Left cardiac atrium (tissue), 4 donors: ENCODE data around the gene HIPK2. TPM values are rescaled to one million over a fixed set of nuclear protein-coding genes. Genes with fewer than 3 reads are reported as not detected.

Experiments
- ATAC-seq, 2 donors: fragments of 200-7000 bp; cut with Tn5 transposase; one replicate each; pipeline ENCODE4 v1.9.1; 2020; ENCODE audit warnings: mild to moderate bottlenecking in 2 of 2, moderate library complexity in 2 of 2
- DNase-seq: peaks from one replicate; pipeline ENCODE4 v3.0.0-alpha.2; 2020
- intact Hi-C, 2 donors: fragments of 100-400 bp; cut with DNase I; formaldehyde crosslinking; loops; one replicate each; pipeline versions ENCODE4 v1.14.1 to v1.15.1; 2022 to 2023
- total RNA-seq, 2 donors: library from RNA; stranded (reverse); fragmentation: NEBNext Ultra II Directional; extraction: Animal tissue kit (Norgen Biotek cat#: 25700); gene quantifications; one replicate each; pipeline ENCODE4 v1.2.1, GENCODE V29; 2021
- donor health status: DM: no; HTN: yes; CAD: no.
- donor health status: DM: no; HTN: yes; CAD: no; lungs with severe emphysema.
- donor health status: DM: yes; HTN: yes; CAD: no.
- donor health status: Dilated cardiomyopathy.

HIPK2 gene
- total RNA-seq, 2 donors from 2014 or later = 123 to 139 TPM

DNA sequence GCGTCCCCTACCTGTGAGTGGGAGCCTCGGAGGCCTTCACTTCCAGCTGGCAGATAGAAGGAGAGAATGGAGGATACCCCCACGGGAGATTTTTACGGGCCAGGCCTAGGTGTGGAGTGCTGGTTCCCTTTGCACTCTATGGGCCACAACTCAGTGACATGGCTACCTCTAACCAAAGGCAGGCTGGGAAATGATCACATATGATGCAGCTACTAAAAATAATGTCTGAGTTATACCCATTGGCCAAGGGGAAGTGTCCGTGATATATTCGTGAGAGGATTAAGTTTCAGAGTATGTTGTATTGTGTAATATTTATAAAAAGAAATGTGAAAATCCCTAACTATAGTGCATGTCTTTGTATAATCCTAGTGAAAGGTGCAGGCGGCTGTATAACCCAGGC is 13.5 kb upstream of the HIPK2 start:
- ATAC-seq (peak in 1 of 2 donors; percentile 42), DNase-seq (no peak)

DNA sequence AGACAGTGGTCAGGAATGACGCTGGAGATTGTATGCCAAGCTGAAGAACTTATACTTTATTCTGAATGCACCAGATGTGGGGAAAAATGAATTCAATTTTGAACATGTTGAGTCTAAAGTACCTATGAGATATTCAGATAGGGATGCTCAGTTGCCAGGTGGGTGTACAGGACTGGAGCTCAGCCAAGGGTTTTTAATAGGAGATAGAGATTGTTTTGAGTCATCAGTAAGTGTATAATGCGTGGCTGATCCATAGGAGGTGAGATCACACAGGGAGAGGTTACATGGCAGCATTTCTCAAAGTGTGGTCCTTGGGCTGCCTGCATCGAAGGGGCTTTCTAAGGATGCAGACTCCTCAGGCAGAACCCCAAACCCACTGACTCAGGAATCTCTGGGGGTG is 6.8 kb upstream of the HIPK2 start:
- intact Hi-C loops = no loop called here
- DNase-seq = no peak
- ATAC-seq = no peak

More for the DNA sequence above, 13.5 kb upstream of the HIPK2 start:
- intact Hi-C loops = no loop called here

DNA sequence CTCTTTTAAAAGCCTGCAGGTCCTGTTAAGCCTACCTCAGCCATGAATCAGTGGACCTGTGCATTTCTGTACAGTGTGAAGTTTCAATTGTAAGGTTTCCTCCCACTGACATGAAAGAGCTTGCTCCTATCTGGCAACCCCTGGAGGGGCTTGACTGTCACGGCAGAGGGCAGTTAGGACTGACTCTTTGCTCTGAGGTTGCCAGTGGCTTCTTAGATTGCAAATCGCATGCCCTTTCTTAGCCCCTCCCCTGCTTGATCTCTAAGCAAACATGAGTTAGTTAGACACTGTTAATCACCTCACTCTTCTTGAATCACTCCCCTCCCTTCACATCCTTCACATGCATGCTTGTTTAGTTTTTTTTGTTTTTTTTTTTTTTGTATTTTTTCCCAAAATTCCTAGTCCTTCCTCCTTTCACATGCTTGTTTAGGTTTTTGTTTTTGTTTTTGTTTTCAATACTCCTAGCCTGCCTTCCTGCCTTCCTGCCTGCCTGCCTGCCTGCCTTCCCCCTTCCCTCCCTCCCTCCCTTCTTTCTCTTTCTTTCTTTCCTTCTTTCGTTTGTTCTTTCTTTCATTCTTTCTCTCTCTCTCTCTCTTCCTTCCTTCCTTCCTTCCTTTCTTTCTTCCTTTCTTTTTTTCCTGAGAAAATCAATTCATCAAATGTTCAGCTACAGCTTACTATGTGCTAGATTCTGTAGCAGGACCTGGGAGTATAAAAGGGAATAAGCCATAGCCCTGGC is 6.0 kb upstream of the HIPK2 start:
- intact Hi-C loops = no loop called here
- no peak for ATAC-seq

DNA sequence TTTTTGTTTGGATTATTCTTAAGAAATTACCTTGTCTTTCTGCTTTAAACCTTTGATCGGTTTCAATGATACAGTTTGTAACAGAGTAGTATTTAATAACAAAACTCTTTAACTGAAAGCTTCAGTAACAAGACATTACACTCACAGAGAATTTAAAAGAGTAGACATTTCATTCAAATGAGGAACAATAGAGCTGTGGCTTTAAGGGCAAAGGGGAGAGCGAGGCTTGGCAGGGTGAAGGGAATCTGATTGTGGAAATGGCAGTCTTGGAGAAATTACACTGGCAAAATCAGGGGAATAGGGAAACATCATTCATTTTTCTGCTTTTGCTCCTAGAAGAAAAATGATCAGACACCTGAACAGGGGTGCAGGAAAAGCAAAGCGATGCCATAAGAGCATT is 5.1 kb upstream of the HIPK2 start:
- no peak for DNase-seq
- ATAC-seq = no peak
- intact Hi-C loops = no loop called here

More for the DNA sequence above, 6.0 kb upstream of the HIPK2 start:
- no peak for DNase-seq

DNA sequence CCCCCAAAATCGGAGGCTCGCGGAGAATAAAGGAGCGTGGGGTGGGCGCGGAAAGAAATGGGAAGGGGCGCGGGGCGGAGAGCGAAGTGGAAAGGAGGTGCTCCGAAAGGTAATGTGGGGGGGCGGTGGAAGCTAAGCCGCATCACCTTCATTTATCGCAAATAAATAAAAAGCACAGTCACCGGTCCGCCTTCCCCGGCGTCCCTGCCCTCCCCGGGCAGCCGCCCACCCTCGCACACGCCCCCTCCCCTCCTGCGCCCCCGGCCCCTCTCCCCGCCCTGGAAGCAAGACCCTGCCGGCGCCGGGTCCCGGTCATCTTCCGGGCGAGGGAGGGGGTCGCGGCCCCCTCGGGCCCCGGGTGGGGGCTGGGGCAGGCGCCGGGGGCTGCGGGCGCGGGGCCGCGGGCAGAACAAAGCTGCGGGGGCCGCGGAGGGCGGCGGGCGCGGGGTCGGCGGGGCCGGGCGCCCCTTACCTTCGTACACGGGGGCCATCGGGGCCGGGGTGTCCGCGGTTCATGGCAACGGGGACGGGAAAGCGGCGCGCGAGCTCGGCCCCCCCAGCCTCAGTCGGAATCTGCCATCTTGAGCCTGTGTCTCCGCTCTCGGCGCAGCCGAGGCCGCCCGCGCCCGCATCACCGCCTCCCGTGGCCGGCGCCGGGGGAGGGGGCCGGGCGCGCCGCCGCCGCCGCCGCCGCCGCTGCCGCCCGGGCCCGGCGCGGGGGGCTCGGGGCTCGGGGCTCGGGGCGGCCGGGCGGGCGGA is 486 bp downstream of the HIPK2 start:
- peak; percentile 62 for DNase-seq
- no peak for ATAC-seq
- intact Hi-C loops = loop anchor here (5.0 to 10.0 kb wide), 5 partner anchors 53 to 225 kb away; no protein-coding TSS in a partner anchor

DNA sequence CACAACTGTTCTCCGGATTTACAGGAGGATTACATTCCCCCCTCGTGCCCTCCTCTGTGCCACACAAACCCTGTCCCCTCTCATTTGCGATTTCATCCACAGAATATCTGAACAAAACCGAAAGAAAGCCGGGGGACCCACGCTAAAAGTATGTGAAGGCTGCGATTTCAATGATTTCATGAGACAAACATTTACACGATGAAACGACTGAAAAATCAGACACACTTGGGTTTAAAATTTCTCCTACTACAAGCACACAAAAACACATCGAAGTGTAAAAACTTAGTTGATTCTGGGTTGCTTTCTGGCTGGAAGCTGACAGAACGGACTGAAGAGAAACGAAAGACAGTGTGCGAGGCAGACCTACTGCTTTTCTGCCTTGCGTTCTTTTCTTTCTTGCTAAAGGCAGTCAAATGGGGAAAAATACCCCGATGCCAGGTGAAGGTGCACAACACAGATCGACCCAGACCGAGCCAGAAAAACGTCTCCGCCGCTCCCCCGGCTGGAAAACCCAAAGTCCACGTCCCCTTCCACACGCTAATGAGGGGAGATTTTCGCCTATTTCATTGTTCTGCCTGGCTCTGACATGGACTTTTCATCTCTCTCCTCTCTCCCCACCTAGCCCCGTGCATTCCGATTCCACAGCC is 1.2 kb downstream of the HIPK2 start:
- DNase-seq (no peak), ATAC-seq (peak; percentile 5 to 12)
- intact Hi-C loops = loop anchor here (1.0 to 10.0 kb wide), 6 partner anchors 52 to 226 kb away; no protein-coding TSS in a partner anchor

DNA sequence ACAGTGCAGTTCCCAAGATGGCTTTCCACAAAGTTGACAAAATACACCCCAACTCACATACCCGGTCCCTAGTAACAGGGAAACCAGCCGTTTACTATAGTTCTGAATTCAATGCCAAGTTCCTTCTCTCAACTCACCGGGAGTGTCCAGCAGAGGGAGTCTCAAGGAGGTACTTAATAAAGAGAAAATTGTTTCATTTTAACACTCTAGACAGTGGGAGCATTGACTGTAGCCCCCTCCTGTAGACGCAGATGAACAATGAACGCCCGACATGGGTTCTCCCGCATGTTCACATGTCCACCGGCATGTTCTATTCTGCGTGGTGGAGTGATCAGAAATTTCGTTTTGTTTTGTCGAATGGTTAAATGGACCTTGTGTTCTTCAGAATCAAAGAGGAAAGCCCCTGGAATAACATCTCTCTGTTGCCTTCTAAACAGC is 1.9 kb downstream of the HIPK2 start:
- DNase-seq (peak; percentile 74), ATAC-seq (peak; percentile 46 to 70)
- intact Hi-C loops = loop anchor here (1.0 to 10.0 kb wide), 6 partner anchors 51 to 226 kb away; no protein-coding TSS in a partner anchor

DNA sequence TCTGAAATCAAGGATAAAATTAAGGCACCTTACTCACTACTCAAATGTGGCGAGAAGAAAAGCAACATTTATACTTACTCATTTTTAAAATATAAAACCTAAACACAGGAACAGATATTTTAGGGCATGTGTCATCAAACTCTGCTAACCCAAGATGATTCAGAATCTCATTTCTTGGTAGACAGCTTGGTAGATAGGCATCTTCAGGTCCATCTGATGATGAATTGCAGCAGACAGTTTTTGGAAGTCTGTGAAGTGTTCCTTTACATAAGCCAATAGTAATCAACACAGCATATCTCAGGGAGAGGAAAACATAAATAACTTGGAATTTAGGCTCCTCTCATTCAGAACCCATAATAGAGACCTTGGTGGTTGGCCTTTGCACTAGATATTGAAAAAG is 3.4 kb downstream of the HIPK2 start:
- no peak for DNase-seq
- intact Hi-C loops = loop anchor here (5.0 to 10.0 kb wide), 4 partner anchors 37 to 220 kb away; no protein-coding TSS in a partner anchor
- no peak for ATAC-seq

DNA sequence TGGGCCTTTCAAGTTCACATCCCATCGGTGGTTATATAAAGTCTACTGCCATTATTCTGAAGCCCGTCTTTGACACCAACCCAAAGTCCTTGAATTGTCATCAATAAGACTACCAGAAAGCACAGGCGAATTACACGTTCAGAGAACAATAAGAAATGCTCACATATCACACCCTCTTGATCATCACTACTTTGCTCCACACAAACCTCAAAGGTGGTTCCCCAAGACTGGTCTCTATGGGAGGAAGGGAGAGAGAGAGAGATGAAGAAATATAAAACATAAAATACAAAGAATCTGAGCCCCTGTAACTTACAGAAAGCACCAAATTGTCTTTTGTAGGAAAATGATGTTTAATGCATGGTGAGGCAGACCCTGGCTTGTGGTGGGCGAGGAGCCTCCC is 4.4 kb downstream of the HIPK2 start:
- ATAC-seq (no peak), DNase-seq (no peak)
- intact Hi-C loops = loop anchor here (5.0 to 10.0 kb wide), 4 partner anchors 36 to 221 kb away; no protein-coding TSS in a partner anchor

DNA sequence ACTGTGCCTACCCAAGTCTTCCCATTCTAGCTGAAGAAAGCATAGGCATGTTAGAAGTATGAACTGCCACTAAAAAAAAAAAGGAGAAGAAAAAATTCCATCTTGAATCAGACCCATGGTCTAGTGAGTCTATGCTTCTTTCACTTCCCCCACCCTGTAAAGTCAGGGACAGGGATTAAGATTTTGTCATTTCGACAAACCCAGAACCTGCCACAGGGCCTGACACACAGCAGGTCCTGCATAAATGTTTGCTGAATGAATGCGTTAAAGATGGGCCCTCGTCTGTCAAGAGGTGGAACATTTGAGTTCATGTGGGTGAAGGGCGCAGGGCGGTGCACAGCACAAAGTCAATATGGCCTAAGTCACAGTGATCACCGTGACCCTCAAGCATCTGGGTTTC is 4.9 kb downstream of the HIPK2 start:
- intact Hi-C loops = loop anchor here (5.0 to 10.0 kb wide), 4 partner anchors 36 to 222 kb away; no protein-coding TSS in a partner anchor

DNA sequence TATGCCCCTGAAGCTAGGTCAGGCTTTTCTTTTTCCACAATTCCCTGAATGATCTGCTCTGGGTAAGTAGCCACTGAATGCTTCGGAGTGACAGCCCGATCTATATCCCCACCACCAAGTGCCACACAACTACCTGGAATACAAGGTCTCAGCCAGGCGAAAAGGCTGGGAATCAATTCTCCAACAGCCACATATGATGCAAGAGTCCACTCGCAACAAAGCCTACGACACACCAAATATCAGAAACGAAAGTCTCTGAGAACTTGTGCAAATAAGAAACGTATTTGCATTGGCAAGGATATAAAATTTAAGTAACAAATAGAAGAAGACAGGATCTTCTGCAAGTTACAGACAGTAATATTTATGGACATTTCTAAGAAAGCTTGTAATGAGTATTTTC is 5.7 kb downstream of the HIPK2 start:
- intact Hi-C loops = loop anchor here (5.0 to 10.0 kb wide), 4 partner anchors 35 to 223 kb away; no protein-coding TSS in a partner anchor
- ATAC-seq (no peak), DNase-seq (no peak)

More for the DNA sequence above, 4.9 kb downstream of the HIPK2 start:
- DNase-seq (no peak), ATAC-seq (no peak)

DNA sequence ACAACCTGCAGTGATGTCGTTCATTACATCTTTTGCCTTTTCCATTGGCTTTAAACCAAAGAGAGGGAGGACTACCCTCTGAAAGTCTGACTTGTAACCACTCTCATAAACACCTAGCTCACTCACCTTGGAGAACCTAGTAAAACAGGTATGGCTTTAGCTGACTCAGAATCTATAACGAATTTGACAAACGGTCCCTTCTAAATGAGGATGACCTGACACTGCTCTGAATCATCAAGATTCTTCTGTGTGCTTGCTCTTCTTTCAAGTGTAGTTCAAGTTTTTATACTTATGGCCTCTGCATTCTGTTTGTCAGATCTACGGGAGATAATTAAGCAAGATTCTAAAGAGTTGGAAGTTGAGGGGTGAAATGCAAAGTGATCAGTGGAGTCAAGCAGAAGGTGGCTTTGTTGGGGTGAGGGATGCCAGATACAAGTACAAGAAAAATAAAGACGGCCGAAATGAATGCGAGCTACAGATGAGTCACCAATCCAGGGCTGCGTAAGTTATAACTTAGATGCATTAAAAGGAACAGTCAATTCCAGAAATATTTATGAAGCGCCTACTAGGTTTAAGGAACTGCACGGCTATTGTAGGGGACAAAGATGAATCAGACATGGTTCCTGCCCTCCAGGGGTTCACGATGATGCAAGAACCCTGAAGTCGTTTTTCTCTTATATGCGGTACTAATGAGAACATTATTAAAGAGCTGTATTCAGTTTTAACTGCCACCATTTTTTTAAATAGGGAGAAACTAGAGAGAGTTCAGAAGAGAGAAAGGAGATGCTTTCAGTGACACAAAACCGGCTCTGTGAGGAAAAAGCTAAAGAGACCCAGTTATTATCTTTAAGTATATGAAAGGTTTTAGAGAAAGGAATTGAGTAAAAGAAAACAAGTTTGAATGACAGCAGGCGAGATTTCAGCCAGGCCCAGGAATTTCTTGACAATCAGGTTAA is 6.5 kb downstream of the HIPK2 start:
- DNase-seq (no peak), ATAC-seq (no peak)
- intact Hi-C loops = loop anchor here (5.0 to 10.0 kb wide), 4 partner anchors 34 to 224 kb away; no protein-coding TSS in a partner anchor

DNA sequence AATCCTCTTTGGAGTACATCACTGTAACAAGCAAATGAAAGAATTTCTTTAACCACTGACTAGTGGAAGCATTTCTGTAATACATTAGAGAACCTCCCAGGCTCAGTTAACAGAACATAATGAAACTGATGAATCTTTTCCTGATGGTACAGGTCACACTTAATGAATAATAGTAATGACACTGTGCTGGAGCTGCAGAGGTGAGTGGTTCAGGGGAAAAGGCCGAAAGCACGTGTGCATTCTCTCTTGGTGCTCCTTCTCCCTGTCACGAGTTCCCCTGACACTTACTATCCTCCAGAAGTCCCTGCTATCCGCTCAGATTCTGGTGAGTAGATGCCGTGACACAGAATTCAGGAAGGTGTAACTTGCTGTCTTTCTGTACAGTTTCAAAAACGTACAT is 8.0 kb downstream of the HIPK2 start:
- intact Hi-C loops = loop anchor here (5.0 to 10.0 kb wide), 4 partner anchors 32 to 225 kb away; no protein-coding TSS in a partner anchor
- DNase-seq = no peak
- no peak for ATAC-seq

DNA sequence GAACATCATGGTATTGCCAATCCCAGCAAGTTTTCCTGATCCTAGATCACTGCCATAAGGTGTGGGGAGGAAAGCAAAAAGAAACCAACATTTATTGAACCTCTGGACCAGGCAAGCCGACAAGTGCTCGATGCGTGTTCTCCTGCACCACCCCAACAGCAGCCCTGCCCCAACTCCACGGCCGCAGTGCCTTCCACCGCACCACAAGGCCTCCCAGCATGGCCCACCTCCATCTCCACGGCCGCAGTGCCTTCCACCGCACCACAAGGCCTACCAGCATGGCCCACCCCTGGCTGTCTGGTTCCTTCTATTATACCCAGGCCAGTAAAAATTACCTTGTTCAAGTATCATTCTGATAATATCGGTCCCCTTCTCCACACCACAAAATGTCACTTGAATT is 8.7 kb downstream of the HIPK2 start:
- ATAC-seq = no peak
- intact Hi-C loops = no loop called here
- DNase-seq = no peak

DNA sequence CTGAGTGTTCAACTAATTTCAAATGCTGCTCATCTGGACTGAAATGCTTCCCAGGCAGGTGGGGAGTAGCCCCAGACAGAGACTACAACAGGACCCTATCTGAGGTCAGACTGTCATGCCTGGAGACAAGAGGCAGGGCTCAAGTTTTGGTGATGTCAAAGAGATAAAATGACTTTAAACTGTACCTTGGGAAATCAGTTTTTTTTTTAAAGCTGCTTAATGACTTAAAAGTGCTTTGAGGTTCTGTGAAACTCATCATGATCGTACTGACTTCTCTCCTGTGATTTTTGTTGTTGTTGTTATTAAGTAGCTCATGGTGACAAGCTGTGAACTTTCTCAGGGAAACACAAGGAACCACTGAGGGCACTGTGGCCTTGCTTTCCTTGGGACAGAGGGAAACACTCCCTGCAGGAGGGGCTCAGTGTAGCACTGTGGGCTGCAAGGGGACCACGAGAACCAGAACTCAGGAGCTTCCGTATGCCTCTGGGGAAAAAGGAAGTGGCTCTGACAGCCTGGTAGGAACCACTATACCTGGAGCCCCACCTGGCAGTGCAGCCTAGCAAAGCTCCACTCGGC is 9.5 kb downstream of the HIPK2 start:
- intact Hi-C loops = no loop called here
- ATAC-seq = no peak
- DNase-seq = no peak

DNA sequence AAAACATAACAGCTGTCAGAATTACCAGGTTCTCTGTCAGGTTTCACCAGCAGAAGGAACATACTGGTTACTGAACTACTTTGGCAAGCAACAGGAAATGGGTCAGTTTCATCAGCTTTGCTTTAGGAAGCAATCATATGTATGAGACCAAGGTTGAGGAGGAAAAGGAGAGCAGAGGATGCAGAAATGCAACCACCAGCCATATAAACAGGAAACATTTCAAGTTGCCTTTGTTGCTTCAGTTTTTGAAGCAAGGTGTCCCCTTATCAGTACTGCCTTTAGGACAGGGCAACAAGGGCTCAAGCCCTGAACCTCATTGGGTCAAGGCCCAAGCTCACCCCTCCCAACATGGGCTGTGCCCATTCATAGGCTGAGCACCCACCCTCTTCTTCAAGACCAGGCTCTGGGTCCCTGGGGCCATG is 10.2 kb downstream of the HIPK2 start:
- intact Hi-C loops = no loop called here
- no peak for ATAC-seq

DNA sequence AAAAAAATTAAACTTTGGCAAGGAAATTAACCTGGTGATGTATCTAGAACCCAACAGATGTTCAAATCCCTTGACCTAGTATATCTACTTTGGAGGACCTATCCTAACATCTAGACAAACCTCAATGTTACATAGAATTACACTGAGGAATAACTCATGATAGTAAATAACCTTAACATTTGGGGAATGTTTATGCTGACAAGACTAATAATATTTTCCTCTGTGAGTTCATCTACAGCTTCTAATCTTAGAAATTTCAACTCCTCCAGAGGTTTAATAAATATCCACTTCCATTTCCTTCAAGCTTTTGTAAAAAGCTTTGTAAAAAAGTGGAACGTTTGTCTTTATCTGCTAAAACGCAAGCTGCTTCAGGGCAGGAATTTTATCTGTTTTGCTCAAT is 12.7 kb downstream of the HIPK2 start:
- intact Hi-C loops = no loop called here
- no peak for ATAC-seq
- no peak for DNase-seq

More for the DNA sequence above, 10.2 kb downstream of the HIPK2 start:
- no peak for DNase-seq

DNA sequence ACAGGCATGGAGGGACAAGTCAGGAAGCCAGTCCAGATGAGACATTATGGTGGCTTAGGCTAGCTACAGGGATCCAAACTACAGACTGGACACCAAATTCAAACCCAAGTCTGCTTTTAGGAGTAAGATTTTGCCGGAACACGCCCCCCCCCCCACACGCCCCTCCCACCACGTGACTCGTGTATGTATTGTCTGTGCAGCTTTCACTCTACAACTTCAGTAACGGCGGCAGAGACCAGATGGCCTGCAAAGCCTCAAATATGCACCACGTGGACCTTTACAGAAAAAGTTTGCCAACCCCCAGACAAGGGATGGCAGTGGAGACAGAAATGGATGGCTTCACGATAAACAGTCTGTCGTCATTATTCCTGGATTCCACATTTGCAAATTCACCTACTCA is 14.5 kb downstream of the HIPK2 start:
- DNase-seq (no peak), ATAC-seq (no peak)
- intact Hi-C loops = no loop called here
